Right ventricle myocardium inferior (tissue), 1 donor: Measurements from ENCODE around the gene WDR72. TPM values are rescaled to one million over a fixed set of nuclear protein-coding genes. Genes with fewer than 3 reads are reported as not detected.
"Not testable (repeated sequence)": the region's sequence is repeated elsewhere in the genome, so short reads cannot be mapped to it uniquely, and the experiment has no call there.

Experiments
- ATAC-seq: fragments of 200-7000 bp; cut with Tn5 transposase; one replicate; pipeline ENCODE4 v1.9.1; 2020; ENCODE audit warnings: mild to moderate bottlenecking, moderate library complexity
- DNase-seq: peaks from one replicate; pipeline ENCODE4 v3.0.0; 2021; ENCODE audit errors: missing footprints
- intact Hi-C: fragments of 100-400 bp; cut with DNase I; formaldehyde crosslinking; loops from one replicate; pipeline ENCODE4 v1.11.0; 2022
- total RNA-seq: library from RNA; stranded (reverse); fragmentation: NEBNext Ultra II Directional; extraction: Animal tissue kit (Norgen Biotek cat#: 25700); gene quantifications from one replicate; pipeline ENCODE4 v1.2.1, GENCODE V29; 2021
- donor health status: DM: no; HTN: yes; CAD: no; lungs with severe emphysema.

The WDR72 gene
- total RNA-seq, 1 donor from 2014 or later = not detected

- DNase-seq (no peak), ATAC-seq (no peak)
- intact Hi-C loops = no loop called here
Observed at GRCh38 chr15:53559364-53560277, 199.8 kb downstream of the WDR72 start.

GRCh38 chr15:53558384-53558783 lies 201.1 kb downstream of the WDR72 start:
- intact Hi-C loops = no loop called here
- DNase-seq (no peak), ATAC-seq (no peak)

DNA sequence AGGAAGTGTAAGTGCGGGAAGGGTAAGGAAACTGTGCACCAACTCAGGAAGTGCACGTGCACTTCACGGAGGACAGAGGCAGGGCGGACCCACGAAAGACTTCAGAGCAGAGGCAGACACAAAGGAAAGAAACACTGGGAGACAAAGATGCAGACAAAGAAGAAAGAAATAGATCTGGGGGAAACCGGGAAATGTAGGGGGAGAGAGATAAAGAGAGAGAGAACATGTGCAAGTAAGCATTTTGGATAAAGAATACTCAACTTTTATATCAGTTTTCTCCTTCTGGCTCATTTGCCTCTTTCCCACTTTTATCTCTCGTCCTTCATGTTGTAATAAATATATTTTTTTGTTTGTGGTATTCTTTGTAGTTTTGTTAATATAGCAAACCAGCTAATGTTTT lies 204.2 kb downstream of the WDR72 start:
- intact Hi-C loops = no loop called here
- DNase-seq (no peak), ATAC-seq (no peak)

GRCh38 chr15:53549697-53550305 lies 209.7 kb downstream of the WDR72 start:
- no peak for DNase-seq
- intact Hi-C loops = no loop called here

GRCh38 chr15:53548236-53548635 lies 211.2 kb downstream of the WDR72 start:
- ATAC-seq (no peak), DNase-seq (no peak)
- intact Hi-C loops = no loop called here

More at GRCh38 chr15:53549697-53550305, 209.7 kb downstream of the WDR72 start:
- no peak for ATAC-seq

GRCh38 chr15:53540626-53541300 lies 218.7 kb downstream of the WDR72 start:
- DNase-seq, ATAC-seq, intact Hi-C loops: not testable (repeated sequence)

- intact Hi-C loops = no loop called here
- no peak for ATAC-seq
- no peak for DNase-seq
Observed at GRCh38 chr15:53539878-53540277, 219.6 kb downstream of the WDR72 start.

DNA sequence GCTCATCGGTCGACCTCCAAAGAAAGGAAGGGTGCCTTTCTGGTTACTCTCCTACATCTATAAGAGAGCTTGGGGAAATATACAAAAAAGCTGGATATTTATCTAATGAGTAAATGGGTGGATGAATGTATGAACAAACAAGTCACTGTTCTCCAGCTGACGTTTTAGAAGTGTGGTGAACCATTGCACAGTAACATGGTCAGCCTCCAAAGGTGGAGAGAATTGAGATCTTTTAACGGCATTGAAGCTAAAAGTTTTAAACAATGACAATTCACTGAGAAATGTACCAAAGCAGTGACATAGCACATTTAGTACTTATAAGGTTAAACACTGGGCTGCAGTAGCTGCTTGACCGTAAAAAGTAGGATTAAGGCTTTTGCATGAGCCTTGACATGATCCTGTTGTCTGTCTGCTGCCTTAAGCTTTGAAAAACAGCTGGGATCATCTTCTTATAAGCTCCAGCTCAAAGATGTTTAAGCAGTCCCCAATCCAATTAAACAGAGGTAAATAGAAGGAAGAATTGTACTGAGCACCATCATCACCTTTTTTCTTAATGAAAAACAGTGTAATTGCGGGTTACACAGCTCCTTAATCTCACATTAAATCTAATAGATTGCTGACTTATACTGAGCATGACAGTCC lies 222.9 kb downstream of the WDR72 start:
- DNase-seq (no peak), ATAC-seq (no peak)
- intact Hi-C loops = no loop called here

DNA sequence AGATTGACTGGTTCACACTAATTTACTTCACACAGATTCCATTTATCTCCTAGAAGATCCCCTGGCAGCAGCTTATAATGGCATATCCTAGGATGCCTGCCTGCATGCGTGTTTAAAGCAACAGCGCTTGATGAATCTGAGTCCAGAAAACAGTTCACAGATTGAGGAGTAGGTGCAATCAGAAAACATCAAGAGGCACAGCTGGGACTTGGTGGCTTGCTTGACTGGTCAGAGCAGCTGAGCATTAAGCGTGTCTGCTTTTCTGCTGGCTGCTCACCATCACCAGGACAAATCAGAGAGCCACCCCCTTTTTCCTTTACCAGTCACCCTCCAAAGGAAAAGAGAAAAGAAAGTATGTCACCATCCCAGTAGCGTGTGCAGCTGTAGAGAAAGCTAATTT lies 223.6 kb downstream of the WDR72 start:
- intact Hi-C loops = no loop called here
- DNase-seq (no peak), ATAC-seq (no peak)

- no peak for ATAC-seq
- intact Hi-C loops = no loop called here
- no peak for DNase-seq
Observed at GRCh38 chr15:53534105-53534839, 225.2 kb downstream of the WDR72 start.

GRCh38 chr15:53530761-53531160 lies 228.7 kb downstream of the WDR72 start:
- intact Hi-C loops = no loop called here
- ATAC-seq = no peak
- DNase-seq = no peak

DNA sequence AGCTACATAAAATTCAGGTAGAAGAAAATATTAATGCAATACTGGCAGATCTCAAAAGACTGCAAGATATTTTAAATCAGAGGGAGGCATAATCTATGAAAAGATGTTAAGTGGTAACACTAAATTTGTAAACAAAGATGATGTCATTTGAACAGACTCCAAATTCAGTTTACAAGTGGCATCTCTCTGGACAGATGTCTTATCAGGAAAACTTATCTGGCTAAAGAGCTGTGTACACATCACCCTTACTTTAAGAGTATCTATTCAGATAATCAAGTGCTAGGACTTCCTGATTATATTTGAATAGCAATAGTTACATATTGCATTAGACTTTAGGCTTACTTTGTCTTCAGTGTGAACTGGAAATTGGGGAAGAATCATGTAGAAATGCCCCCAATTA lies 231.5 kb downstream of the WDR72 start:
- intact Hi-C loops = no loop called here
- DNase-seq (no peak), ATAC-seq (no peak)

- intact Hi-C loops = no loop called here
- no peak for ATAC-seq
- no peak for DNase-seq
Observed at GRCh38 chr15:53525894-53526293, 233.6 kb downstream of the WDR72 start.

GRCh38 chr15:53522991-53523390 lies 236.5 kb downstream of the WDR72 start:
- no peak for DNase-seq
- intact Hi-C loops = no loop called here
- no peak for ATAC-seq

- no peak for DNase-seq
- intact Hi-C loops = no loop called here
Observed at GRCh38 chr15:53520996-53521395, 238.5 kb downstream of the WDR72 start.

GRCh38 chr15:53513431-53513830 lies 246.0 kb downstream of the WDR72 start:
- DNase-seq (no peak), ATAC-seq (no peak)
- intact Hi-C loops = no loop called here

More at GRCh38 chr15:53520996-53521395, 238.5 kb downstream of the WDR72 start:
- ATAC-seq = no peak

GRCh38 chr15:53512029-53512428 lies 247.4 kb downstream of the WDR72 start:
- ATAC-seq (no peak), DNase-seq (no peak)
- intact Hi-C loops = no loop called here

GRCh38 chr15:53511175-53511574 lies 248.3 kb downstream of the WDR72 start:
- intact Hi-C loops = no loop called here
- DNase-seq (no peak), ATAC-seq (no peak)

DNA sequence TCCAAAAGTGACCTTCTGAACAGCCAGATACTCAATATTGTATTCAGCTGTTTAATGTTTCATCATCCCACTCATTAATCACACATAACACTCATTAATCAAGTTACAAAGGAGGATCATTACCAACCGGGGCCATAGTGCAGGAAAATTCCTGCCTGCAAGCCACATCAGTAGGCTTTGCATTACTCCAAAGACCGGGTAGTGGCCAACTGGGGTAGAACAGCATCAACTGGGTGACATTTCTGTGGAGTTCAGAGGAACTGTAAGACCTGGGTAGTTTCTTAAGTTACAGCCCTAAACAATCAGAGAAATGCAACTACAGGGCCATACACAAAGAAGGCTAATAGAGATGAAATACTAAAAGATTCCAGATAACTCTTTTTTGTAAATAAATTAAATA lies 253.1 kb downstream of the WDR72 start:
- intact Hi-C loops = no loop called here
- no peak for ATAC-seq
- no peak for DNase-seq
